Measurements from ENCODE around the gene CLIC3.

- TF ChIP-seq CTCF (IDR thresholded peaks at IDR 0.05; ENCODE audit: insufficient read depth, low read depth, low read length) (no peak), EZH2 (IDR thresholded peaks at IDR 0.05; ENCODE audit: insufficient read depth, low read length) (no peak)
These were observed 34.5 kb upstream of the CLIC3 start for GRCh38 chr9:137030538-137031527.
